GM23248 (cell line): ENCODE measurements around the gene CAMK2B. TPM values are rescaled to one million over a fixed set of nuclear protein-coding genes. Genes with fewer than 3 reads are reported as not detected.

ENCODE experiments used
- DNase-seq: peaks from one replicate; pipeline ENCODE4 v3.0.0-alpha.2; 2015
- H2AFZ ChIP-seq: fragments of 200-600 bp; sonication (generic); 2 replicates; pipeline ENCODE4 v1.6.1; 2016; ENCODE audit warnings: antibody characterized with exemption
- H3F3A ChIP-seq: fragments of 200-600 bp; sonication (generic); 2 replicates; pipeline ENCODE4 v1.6.1; 2016; ENCODE audit warnings: mild to moderate bottlenecking, antibody characterized with exemption, mixed run types; ENCODE audit not compliant: insufficient read depth
- H3K27ac ChIP-seq: fragments of 200-600 bp; sonication (generic); 2 replicates; pipeline ENCODE4 v1.5.1; 2016; ENCODE audit warnings: mild to moderate bottlenecking
- H3K27me3 ChIP-seq: fragments of 200-600 bp; sonication (generic); replicated peaks from 2 replicates; pipeline ENCODE4 v1.6.1; 2016; ENCODE audit warnings: mild to moderate bottlenecking; ENCODE audit not compliant: insufficient read depth
- H3K36me3 ChIP-seq: fragments of 200-600 bp; sonication (generic); 2 replicates; pipeline ENCODE4 v1.6.1; 2016; ENCODE audit warnings: low read depth, mild to moderate bottlenecking
- H3K4me1 ChIP-seq: fragments of 200-600 bp; sonication (generic); 2 replicates; pipeline ENCODE4 v1.6.1; 2016; ENCODE audit warnings: mild to moderate bottlenecking; ENCODE audit not compliant: insufficient read depth
- H3K4me2 ChIP-seq: fragments of 200-600 bp; sonication (generic); one replicate; pipeline ENCODE4 v1.6.1; 2016; ENCODE audit warnings: mild to moderate bottlenecking; ENCODE audit not compliant: unreplicated experiment
- H3K4me3 ChIP-seq: fragments of 200-600 bp; sonication (generic); 2 replicates; pipeline ENCODE4 v1.5.1; 2016; ENCODE audit warnings: mild to moderate bottlenecking
- H3K79me2 ChIP-seq: fragments of 200-600 bp; sonication (generic); 2 replicates; pipeline ENCODE4 v1.6.1; 2016; ENCODE audit warnings: mild to moderate bottlenecking; ENCODE audit not compliant: insufficient read depth
- H3K9ac ChIP-seq: fragments of 200-600 bp; sonication (generic); 2 replicates; pipeline ENCODE4 v1.6.1; 2016; ENCODE audit warnings: mild to moderate bottlenecking
- H3K9me2 ChIP-seq: fragments of 200-600 bp; sonication (generic); 2 replicates; pipeline ENCODE4 v1.6.1; 2016; ENCODE audit warnings: mixed run types, mild to moderate bottlenecking, moderate library complexity; ENCODE audit not compliant: insufficient read depth
- H3K9me3 ChIP-seq: fragments of 200-600 bp; sonication (generic); one replicate; pipeline ENCODE4 v1.6.1; 2017; ENCODE audit warnings: low read depth
- H4K20me1 ChIP-seq: fragments of 200-600 bp; sonication (generic); 2 replicates; pipeline ENCODE4 v1.6.0; 2016; ENCODE audit not compliant: insufficient read depth
- EZH2 ChIP-seq: fragments of 200-600 bp; sonication (generic); IDR thresholded peaks from 2 replicates; pipeline ENCODE4 v1.6.1; 2018; ENCODE audit warnings: antibody characterized with exemption, mild to moderate bottlenecking; ENCODE audit not compliant: insufficient read depth, poor library complexity, severe bottlenecking
- EZH2phosphoT487 ChIP-seq: fragments of 200-600 bp; sonication (generic); IDR thresholded peaks from 2 replicates; pipeline ENCODE4 v1.6.1; 2018; ENCODE audit warnings: antibody characterized with exemption, moderate library complexity, mild to moderate bottlenecking, low read depth; ENCODE audit not compliant: insufficient read depth
- WGBS, 2 experiments: methylation state at CpG; one replicate each; pipeline ENCODE4 v1.1.6; 2015 to 2017; ENCODE audit warnings: low lambda C conversion rate in 2 of 2, low coverage in 1 of 2; ENCODE audit errors: missing lambda C conversion rate in 2 of 2; 5-methylcytosine and 5-hydroxymethylcytosine counted together
- in situ Hi-C: fragments of 300-500 bp; cut with MboI; formaldehyde crosslinking; loops from 2 replicates; pipeline ENCODE4 v1.15.0; 2020
- polyA plus RNA-seq: library from polyadenylated mRNA; unstranded; fragments of >200 nt; fragmentation: Nextera tagmentation; extraction: Ambion mirVana; gene quantifications from 2 replicates; pipeline ENCODE4 v1.2.1, GENCODE V29; 2016
- total RNA-seq: library from RNA; depleted of rRNA; stranded (reverse); fragments of >200 nt; shearing (Covaris generic); gene quantifications from 2 replicates; pipeline ENCODE4 v1.2.3, GENCODE V29; 2014

The CAMK2B gene
- total and polyA plus RNA-seq, 2 experiments from 2014 or later: 0.78 to 2.5 TPM

DNA sequence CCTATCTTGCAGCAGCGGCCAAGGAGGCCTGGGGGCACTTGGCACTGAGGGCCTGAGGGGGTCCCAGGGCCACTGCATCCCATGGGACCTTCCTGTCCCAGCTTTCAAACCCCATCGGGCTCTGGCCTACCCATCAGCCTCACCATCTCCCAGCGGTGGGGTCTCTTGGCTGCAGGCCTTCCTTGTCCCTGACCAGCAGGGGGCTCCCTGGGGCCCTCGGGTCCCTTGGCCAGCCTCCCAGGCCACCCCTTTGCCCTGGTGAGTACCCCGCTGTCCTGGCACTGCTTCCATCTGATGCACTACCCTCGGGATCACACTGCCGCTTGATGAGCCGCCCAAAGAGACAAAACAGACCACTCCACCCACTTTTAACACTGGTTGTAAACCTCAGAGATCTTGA lies 81.1 kb downstream of the CAMK2B start:
- no peaks in the 10 kb centered on the region for H3K9me2 ChIP-seq
- WGBS, 2 experiments: 44 to 54% methylated on average over 8 of the region's 8 CpGs
- H3K27ac ChIP-seq: no peak overlapping the region
- no peak overlapping the region for H3K4me3 ChIP-seq
- H3K4me1 ChIP-seq: no peaks in the 10 kb centered on the region
- no peaks in the 10 kb centered on the region for H3F3A ChIP-seq
- no peak overlapping the region for H3K4me2 ChIP-seq
- no peaks in the 10 kb centered on the region for H3K9me3 ChIP-seq
- H3K79me2 ChIP-seq: no peaks in the 10 kb centered on the region
- H3K27me3 ChIP-seq: no peaks in the 10 kb centered on the region
- no peaks in the 10 kb centered on the region for H4K20me1 ChIP-seq
- peak; percentile 50 for DNase-seq
- TF ChIP-seq EZH2 (no peak), EZH2phosphoT487 (no peak)
- no peaks in the 10 kb centered on the region for H3K36me3 ChIP-seq
- no peak overlapping the region for H2AFZ ChIP-seq
- in situ Hi-C loops: no loop called here
- H3K9ac ChIP-seq: no peak overlapping the region

GRCh38 chr7:44242091-44242490 lies 83.3 kb downstream of the CAMK2B start:
- Histone ChIP-seq H2AFZ (no peak overlapping the region), H3K9me3 (no peaks in the 10 kb centered on the region), H3K4me1 (no peaks in the 10 kb centered on the region), H3K9ac (no peak overlapping the region), H4K20me1 (no peaks in the 10 kb centered on the region), H3K27ac (no peak overlapping the region), H3F3A (no peaks in the 10 kb centered on the region), H3K4me3 (no peak overlapping the region), H3K4me2 (no peak overlapping the region), H3K9me2 (no peaks in the 10 kb centered on the region), H3K79me2 (no peaks in the 10 kb centered on the region), H3K27me3 (no peaks in the 10 kb centered on the region), H3K36me3 (no peaks in the 10 kb centered on the region)
- no peak for TF ChIP-seq EZH2
- in situ Hi-C loops: no loop called here
- DNase-seq: no peak
- 54 to 71% methylated on average over 7 to 9 of the region's 10 CpGs for WGBS, 2 experiments

GRCh38 chr7:44240983-44241510 lies 84.3 kb downstream of the CAMK2B start:
- Histone ChIP-seq H3K9ac (no peak overlapping the region), H3K27me3 (no peaks in the 10 kb centered on the region), H3K27ac (no peak overlapping the region), H3K4me2 (peak overlapping the region; percentile 78), H3K4me1 (no peaks in the 10 kb centered on the region), H3K9me3 (no peaks in the 10 kb centered on the region), H3K9me2 (no peaks in the 10 kb centered on the region), H3K36me3 (no peaks in the 10 kb centered on the region), H3F3A (no peaks in the 10 kb centered on the region), H3K79me2 (no peaks in the 10 kb centered on the region), H4K20me1 (no peaks in the 10 kb centered on the region), H2AFZ (peak overlapping the region; percentile 77), H3K4me3 (peak overlapping the region; percentile 52)
- in situ Hi-C loops: no loop called here
- 10 to 15% methylated on average over 10 of the region's 10 CpGs for WGBS, 2 experiments
- peak; percentile 94 for DNase-seq
- TF ChIP-seq EZH2phosphoT487 (no peak), EZH2 (no peak)

DNA sequence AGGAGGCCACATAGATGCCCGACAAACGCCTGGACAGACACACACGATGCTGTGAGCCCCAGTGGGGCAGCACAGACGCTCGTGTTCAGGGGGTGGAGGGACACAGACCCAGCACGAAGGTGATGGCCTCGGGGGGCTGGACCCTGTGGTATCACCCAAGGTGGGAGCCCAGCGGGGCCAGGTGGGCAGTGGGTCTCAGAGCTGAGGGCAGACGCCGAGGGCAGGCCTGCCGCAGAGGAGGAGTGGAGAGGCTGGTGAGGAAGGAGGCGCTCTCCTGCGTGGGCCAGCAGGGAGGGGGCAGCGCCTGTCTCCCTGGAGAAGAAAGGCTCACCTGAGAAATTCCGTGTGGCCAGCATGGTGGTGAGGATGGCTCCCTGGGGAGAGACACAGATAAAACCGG lies 85.0 kb downstream of the CAMK2B start:
- H4K20me1 ChIP-seq: no peaks in the 10 kb centered on the region
- no peaks in the 10 kb centered on the region for H3F3A ChIP-seq
- no peak for DNase-seq
- no peak overlapping the region for H3K9ac ChIP-seq
- no peaks in the 10 kb centered on the region for H3K27me3 ChIP-seq
- H3K36me3 ChIP-seq: no peaks in the 10 kb centered on the region
- H3K27ac ChIP-seq: no peak overlapping the region
- WGBS, 2 experiments: 47 to 57% methylated on average over 15 to 16 of the region's 16 CpGs
- H2AFZ ChIP-seq: no peak overlapping the region
- no peaks in the 10 kb centered on the region for H3K9me3 ChIP-seq
- no peak for TF ChIP-seq EZH2phosphoT487
- no peak for TF ChIP-seq EZH2
- H3K4me3 ChIP-seq: no peak overlapping the region
- no peak overlapping the region for H3K4me2 ChIP-seq
- no peaks in the 10 kb centered on the region for H3K9me2 ChIP-seq
- no peaks in the 10 kb centered on the region for H3K79me2 ChIP-seq
- in situ Hi-C loops: no loop called here
- H3K4me1 ChIP-seq: no peaks in the 10 kb centered on the region

DNA sequence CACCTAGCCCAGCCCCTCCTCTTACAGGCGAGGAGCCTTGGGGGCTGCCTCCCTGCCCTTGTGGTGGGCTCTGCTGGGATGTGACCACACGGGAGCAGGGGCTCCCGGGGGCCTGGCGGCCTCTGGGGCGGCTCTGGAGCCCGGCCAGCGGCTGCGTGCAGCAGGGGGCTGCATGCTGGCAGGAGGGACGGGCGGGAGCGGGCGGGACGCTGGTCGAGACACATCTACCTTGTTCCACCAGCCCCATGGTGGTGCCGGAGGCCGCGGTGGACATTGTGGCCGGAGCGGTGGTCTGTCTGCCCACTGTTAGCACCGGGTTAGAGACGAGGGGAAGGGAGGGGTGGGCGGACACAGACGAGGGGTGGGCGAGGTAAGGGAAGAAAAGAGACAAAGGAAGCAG lies 86.0 kb downstream of the CAMK2B start:
- Histone ChIP-seq H3K27me3 (no peaks in the 10 kb centered on the region), H3K4me1 (no peaks in the 10 kb centered on the region), H3K9ac (no peak overlapping the region), H4K20me1 (no peaks in the 10 kb centered on the region), H2AFZ (no peak overlapping the region), H3K27ac (no peak overlapping the region), H3K79me2 (no peaks in the 10 kb centered on the region), H3K36me3 (no peaks in the 10 kb centered on the region), H3K9me2 (no peaks in the 10 kb centered on the region), H3K4me2 (no peak overlapping the region), H3K9me3 (no peaks in the 10 kb centered on the region), H3K4me3 (no peak overlapping the region), H3F3A (no peaks in the 10 kb centered on the region)
- WGBS, 2 experiments: 42 to 58% methylated on average over 6 to 24 of the region's 24 CpGs
- TF ChIP-seq EZH2 (no peak), EZH2phosphoT487 (no peak)
- in situ Hi-C loops: no loop called here
- DNase-seq: no peak
